Posterior vena cava (tissue), 2 donors: ENCODE data around the gene CSNK1E. TPM values are rescaled to one million over a fixed set of nuclear protein-coding genes. Genes with fewer than 3 reads are reported as not detected.

Experiments used
- DNase-seq: peaks from one replicate; pipeline ENCODE4 v3.0.0-alpha.2; 2020; ENCODE audit warnings: low spot score
- intact Hi-C, 2 donors: fragments of 100-400 bp; cut with DNase I; formaldehyde crosslinking; loops; one replicate each; pipeline versions ENCODE4 v1.14.1 to v1.14.2; 2022 to 2023
- total RNA-seq, 2 donors: library from RNA; stranded (reverse); fragmentation: NEBNext Ultra II Directional; extraction: Animal tissue kit (Norgen Biotek cat#: 25700); gene quantifications; one replicate each; pipeline ENCODE4 v1.2.1, GENCODE V29; 2021
- donor health status: DM: yes; HTN: yes; CAD: no.
- donor health status: DM: yes; HTN: yes; CAD: no.

The CSNK1E gene
- total RNA-seq, 2 donors from 2014 or later, result 70.1 to 88.6 TPM

- no peak for DNase-seq
- intact Hi-C loops, result no loop called here
These were observed 24.5 kb downstream of the CSNK1E start for GRCh38 chr22:38292694-38293093.

- intact Hi-C loops, result no loop called here
- no peak for DNase-seq
These were observed 25.9 kb downstream of the CSNK1E start for GRCh38 chr22:38291201-38291777.

- intact Hi-C loops, result no loop called here
- no peak for DNase-seq
These were observed 26.9 kb downstream of the CSNK1E start for GRCh38 chr22:38290347-38290746.

GRCh38 chr22:38289583-38290082 lies 27.6 kb downstream of the CSNK1E start:
- DNase-seq, result no peak
- intact Hi-C loops, result no loop called here

- DNase-seq, result no peak
- intact Hi-C loops, result no loop called here
These were observed 30.1 kb downstream of the CSNK1E start for GRCh38 chr22:38286915-38287669.

- intact Hi-C loops, result no loop called here
- DNase-seq, result no peak
These were observed 32.2 kb downstream of the CSNK1E start for GRCh38 chr22:38285018-38285417.

- intact Hi-C loops, result no loop called here
- no peak for DNase-seq
These were observed 33.2 kb downstream of the CSNK1E start for GRCh38 chr22:38284042-38284402.

GRCh38 chr22:38282397-38282796 lies 34.8 kb downstream of the CSNK1E start:
- intact Hi-C loops, result no loop called here
- DNase-seq, result no peak

- no peak for DNase-seq
- intact Hi-C loops, result no loop called here
These were observed 41.1 kb downstream of the CSNK1E start for GRCh38 chr22:38276166-38276565.

- intact Hi-C loops, result no loop called here
- no peak for DNase-seq
These were observed 44.0 kb downstream of the CSNK1E start for GRCh38 chr22:38273135-38273826.

- DNase-seq, result peak; percentile 94
- intact Hi-C loops, result no loop called here
These were observed 44.7 kb downstream of the CSNK1E start, which contains the start of gene TMEM184B for GRCh38 chr22:38272373-38273134. Gene TMEM184B (minus strand): TSS chr22:38273010. CDS start chr22:38247961, 25,049 bp downstream.

- no peak for DNase-seq
- intact Hi-C loops, result no loop called here
These were observed 45.3 kb downstream of the CSNK1E start for GRCh38 chr22:38271927-38272372.

GRCh38 chr22:38271101-38271500 lies 46.1 kb downstream of the CSNK1E start:
- DNase-seq, result no peak
- intact Hi-C loops, result no loop called here

- DNase-seq, result no peak
- intact Hi-C loops, result no loop called here
These were observed 46.9 kb downstream of the CSNK1E start for GRCh38 chr22:38270091-38270992.

GRCh38 chr22:38269466-38269865 lies 47.8 kb downstream of the CSNK1E start:
- intact Hi-C loops, result loop anchor here in 1 of 2 donors (10.0 kb wide), 1 partner anchor 85 kb away; no protein-coding TSS in a partner anchor
- DNase-seq, result no peak

- DNase-seq, result no peak
- intact Hi-C loops, result loop anchor here in 1 of 2 donors (10.0 kb wide), 1 partner anchor 88 kb away; no protein-coding TSS in a partner anchor
These were observed 50.1 kb downstream of the CSNK1E start for GRCh38 chr22:38267086-38267485.

- intact Hi-C loops, result loop anchor here in 1 of 2 donors (10.0 kb wide), 1 partner anchor 89 kb away; no protein-coding TSS in a partner anchor
- DNase-seq, result no peak
These were observed 51.1 kb downstream of the CSNK1E start for GRCh38 chr22:38266120-38266519.

GRCh38 chr22:38264322-38264843 lies 52.9 kb downstream of the CSNK1E start:
- no peak for DNase-seq
- intact Hi-C loops, result loop anchor here in 1 of 2 donors (10.0 kb wide), 1 partner anchor 90 kb away; no protein-coding TSS in a partner anchor
